H1 (cell line): Measurements from ENCODE around the gene DCAF15. TPM values are rescaled to one million over a fixed set of nuclear protein-coding genes. Genes with fewer than 3 reads are reported as not detected.

Source experiments
- CTCF ChIA-PET: fragments of 300-600 bp; sonication (Branson Sonifier 250); formaldehyde crosslinking; loops from one replicate; lab custom pipeline; 2021; ENCODE audit not compliant: partially characterized antibody; lab: Charles Lee
- POLR2A ChIA-PET: fragments of 300-600 bp; sonication (Branson Sonifier 250); formaldehyde crosslinking; loops from one replicate; lab custom pipeline; 2021; ENCODE audit warnings: inconsistent platforms; ENCODE audit not compliant: partially characterized antibody; lab: Charles Lee
- DNase-seq, 2 experiments: peaks; one replicate each; pipeline versions ENCODE4 v3.0.0 to v3.0.0-alpha.2; 2010 to 2022; ENCODE audit warnings: low spot score in 2 of 2, low read depth in 1 of 2, mixed read lengths in 1 of 2
- FAIRE-seq: peaks from 2 replicates; lab custom pipeline; 2011; peaks lifted over from hg19 to GRCh38; lab: Jason Lieb, UNC
- H2AFZ ChIP-seq: 2 replicates; pipeline ENCODE4 v1.8.1; 2012; ENCODE audit warnings: low read length, inconsistent platforms
- H2AK5ac ChIP-seq: 2 replicates; pipeline ENCODE4 v1.6.1; 2013; ENCODE audit warnings: low read depth, low read length
- H2BK120ac ChIP-seq: replicated peaks from 2 replicates; pipeline ENCODE3; 2013; ENCODE audit warnings: low read depth, low read length, inconsistent platforms
- H2BK12ac ChIP-seq: 2 replicates; pipeline ENCODE4 v1.6.1; 2013; ENCODE audit warnings: low read depth, low read length
- H2BK15ac ChIP-seq: 2 replicates; pipeline ENCODE4 v1.6.1; 2013; ENCODE audit warnings: low read length
- H2BK20ac ChIP-seq: 2 replicates; pipeline ENCODE4 v1.6.1; 2013; ENCODE audit warnings: low read length
- H2BK5ac ChIP-seq: 2 replicates; pipeline ENCODE4 v1.6.1; 2013; ENCODE audit warnings: low read depth, low read length
- H3K14ac ChIP-seq: 2 replicates; pipeline ENCODE4 v1.6.1; 2013; ENCODE audit warnings: inconsistent platforms; ENCODE audit not compliant: insufficient read length
- H3K18ac ChIP-seq: 2 replicates; pipeline ENCODE4 v1.6.1; 2013; ENCODE audit warnings: low read length; ENCODE audit errors: extremely low read depth
- H3K23ac ChIP-seq: 2 replicates; pipeline ENCODE4 v1.6.1; 2013; ENCODE audit warnings: inconsistent platforms; ENCODE audit not compliant: insufficient read length
- H3K23me2 ChIP-seq: 2 replicates; pipeline ENCODE4 v1.6.1; 2013; ENCODE audit warnings: low read depth, low read length
- H3K27ac ChIP-seq: 2 replicates; pipeline ENCODE4 v1.6.1; 2011; ENCODE audit warnings: low read depth, low read length, inconsistent platforms
- H3K27me3 ChIP-seq, 4 experiments: replicated peaks in 1 of 4; 1 replicate in 1 of 4; 2 replicates in 3 of 4; pipeline versions ENCODE4 v1.6.1 to v1.8.1; 2011 to 2013; ENCODE audit warnings: low read length in 3 of 4, mild to moderate bottlenecking in 3 of 4, inconsistent platforms in 2 of 4, mixed read lengths in 2 of 4, moderate library complexity in 1 of 4; ENCODE audit not compliant: control insufficient read depth in 3 of 4, insufficient read depth in 3 of 4; ENCODE audit errors: extremely low read depth in 1 of 4
- H3K36me3 ChIP-seq, 4 experiments: 2 replicates each; pipeline versions ENCODE4 v1.6.1 to v1.8.1; 2011 to 2013; ENCODE audit warnings: mild to moderate bottlenecking in 4 of 4, low read length in 3 of 4, moderate library complexity in 2 of 4, control low read depth in 1 of 4, inconsistent platforms in 1 of 4; ENCODE audit not compliant: insufficient read depth in 4 of 4, control insufficient read depth in 2 of 4
- H3K4ac ChIP-seq: replicated peaks from 2 replicates; pipeline ENCODE3; 2013; ENCODE audit warnings: low read length, low read depth, mixed read lengths, inconsistent platforms; ENCODE audit not compliant: insufficient read length
- H3K4me1 ChIP-seq, 4 experiments: replicated peaks in 1 of 4; 1 replicate in 1 of 4; 2 replicates in 3 of 4; pipeline versions ENCODE4 v1.6.1 to v1.8.1; 2011 to 2013; ENCODE audit warnings: low read length in 3 of 4, inconsistent platforms in 2 of 4, mixed read lengths in 1 of 4; ENCODE audit not compliant: insufficient read depth in 4 of 4, control insufficient read depth in 3 of 4
- H3K4me2 ChIP-seq, 2 experiments: 2 replicates each; pipeline versions ENCODE4 v1.6.1 to v1.8.1; 2011 to 2013; ENCODE audit warnings: low read depth in 2 of 2, low read length in 2 of 2, control low read depth in 1 of 2, inconsistent platforms in 1 of 2, mild to moderate bottlenecking in 1 of 2; ENCODE audit not compliant: insufficient read depth in 1 of 2
- H3K4me3 ChIP-seq, 4 experiments: fragments of 200-600, 300-600 bp in 1 of 4; sonication (generic), shearing (Covaris generic), sonication (Bioruptor Twin) in 1 of 4; 2 replicates each; pipeline versions ENCODE4 v1.5.1 to v1.8.1; 2011 to 2016; ENCODE audit warnings: low read length in 4 of 4, low read depth in 3 of 4, control low read depth in 2 of 4, inconsistent platforms in 2 of 4, mild to moderate bottlenecking in 2 of 4, mixed read lengths in 1 of 4, moderate library complexity in 1 of 4; ENCODE audit not compliant: insufficient read depth in 2 of 4; ENCODE audit errors: extremely low read depth in 1 of 4
- H3K56ac ChIP-seq: replicated peaks from 2 replicates; pipeline ENCODE3; 2013; ENCODE audit warnings: low read depth, mild to moderate bottlenecking, mixed read lengths, low read length, inconsistent platforms; ENCODE audit not compliant: insufficient read length
- H3K79me1 ChIP-seq: 2 replicates; pipeline ENCODE4 v1.6.1; 2013; ENCODE audit warnings: low read depth, low read length, control low read depth
- H3K79me2 ChIP-seq, 2 experiments: 2 replicates each; pipeline versions ENCODE4 v1.6.1 to v1.8.1; 2012 to 2013; ENCODE audit warnings: low read length in 2 of 2, mild to moderate bottlenecking in 2 of 2, inconsistent platforms in 1 of 2; ENCODE audit not compliant: insufficient read depth in 2 of 2, control insufficient read depth in 1 of 2
- H3K9ac ChIP-seq, 4 experiments: replicated peaks in 1 of 4; 1 replicate in 1 of 4; 2 replicates in 3 of 4; pipeline versions ENCODE4 v1.6.1 to v1.8.1; 2011 to 2013; ENCODE audit warnings: low read depth in 3 of 4, low read length in 3 of 4, control low read depth in 2 of 4, mild to moderate bottlenecking in 2 of 4, moderate library complexity in 2 of 4, inconsistent platforms in 1 of 4; ENCODE audit errors: extremely low read depth in 1 of 4
- H3K9me3 ChIP-seq, 2 experiments: 2 replicates each; pipeline versions ENCODE4 v1.6.1 to v1.8.1; 2012 to 2013; ENCODE audit warnings: mild to moderate bottlenecking in 2 of 2, moderate library complexity in 2 of 2, control low read depth in 1 of 2, inconsistent platforms in 1 of 2, low read depth in 1 of 2, low read length in 1 of 2, mixed read lengths in 1 of 2; ENCODE audit not compliant: insufficient read depth in 2 of 2
- H4K20me1 ChIP-seq, 2 experiments: replicated peaks in 1 of 2; 2 replicates each; pipeline versions ENCODE3 to v1.8.1; 2011 to 2013; ENCODE audit warnings: inconsistent platforms in 2 of 2, low read length in 2 of 2, mild to moderate bottlenecking in 1 of 2; ENCODE audit not compliant: insufficient read depth in 2 of 2, control insufficient read depth in 1 of 2
- H4K5ac ChIP-seq: 2 replicates; pipeline ENCODE4 v1.6.1; 2013; ENCODE audit warnings: low read length, low read depth, mixed read lengths, inconsistent platforms; ENCODE audit not compliant: insufficient read length
- H4K8ac ChIP-seq: 2 replicates; pipeline ENCODE4 v1.8.0; 2013; ENCODE audit warnings: mild to moderate bottlenecking, moderate library complexity, low read length, inconsistent platforms; ENCODE audit not compliant: insufficient read depth; ENCODE audit errors: extremely low read depth
- H4K91ac ChIP-seq: replicated peaks from 2 replicates; pipeline ENCODE3; 2013; ENCODE audit warnings: low read length, mixed read lengths, inconsistent platforms; ENCODE audit not compliant: insufficient read length
- CTCF ChIP-seq, 3 experiments: IDR thresholded peaks; 1 replicate in 2 of 3; 2 replicates in 1 of 3; pipeline versions ENCODE4 v1.5.1 to v1.6.1; 2011; ENCODE audit warnings: low read length in 3 of 3, mild to moderate bottlenecking in 3 of 3, inconsistent platforms in 2 of 3, low read depth in 1 of 3, moderate library complexity in 1 of 3; ENCODE audit not compliant: insufficient read depth in 1 of 3; ENCODE audit errors: control extremely low read depth in 1 of 3
- EZH2 ChIP-seq: fragments of 200-600 bp; sonication (generic); IDR thresholded peaks from 2 replicates; pipeline ENCODE4 v1.7.1; 2012; ENCODE audit warnings: low read depth, mild to moderate bottlenecking, moderate library complexity, low read length, inconsistent platforms; ENCODE audit not compliant: severe bottlenecking
- KDM4A ChIP-seq: IDR thresholded peaks from one replicate; pipeline ENCODE4 v1.7.1; 2012; ENCODE audit warnings: low read depth, mild to moderate bottlenecking, moderate library complexity, low read length, inconsistent platforms; ENCODE audit not compliant: severe bottlenecking
- PHF8 ChIP-seq: fragments of 200-600 bp; sonication (generic); conservative IDR thresholded peaks from 2 replicates; pipeline ENCODE4 v1.7.1; 2012; ENCODE audit warnings: low read depth, mild to moderate bottlenecking, inconsistent platforms, low read length, moderate library complexity
- SP4 ChIP-seq: IDR thresholded peaks from 2 replicates; pipeline ENCODE4 v1.6.1; 2012; ENCODE audit warnings: low read length, inconsistent platforms
- TEAD4 ChIP-seq: IDR thresholded peaks from 2 replicates; pipeline ENCODE4 v1.6.1; 2012; ENCODE audit warnings: low read depth, low read length, inconsistent platforms, mixed read lengths
- ZNF274 ChIP-seq: IDR thresholded peaks from 2 replicates; pipeline ENCODE4 v1.7.0; 2012; ENCODE audit warnings: low read length, borderline replicate concordance; ENCODE audit errors: extremely low read depth
- WGBS, 2 experiments: shearing (Covaris generic) in 1 of 2; methylation state at CpG; one replicate each; pipeline versions ENCODE4 v1.1.6 to v1.1.7; 2013 to 2015; ENCODE audit warnings: low lambda C conversion rate in 2 of 2, mixed read lengths in 2 of 2, inconsistent platforms in 1 of 2, low coverage in 1 of 2, missing lambda C conversion rate in 1 of 2; ENCODE audit not compliant: insufficient replicate concordance in 2 of 2, insufficient coverage in 1 of 2, insufficient read length in 1 of 2; ENCODE audit errors: extremely low coverage in 1 of 2, missing lambda C conversion rate in 1 of 2; 5-methylcytosine and 5-hydroxymethylcytosine counted together
- polyA plus RNA-seq, 7 experiments: library from polyadenylated mRNA; depleted of rRNA in 3 of 7; stranded (reverse) in 5 of 7; unstranded in 2 of 7; fragments of >200 nt in 5 of 7; fragments of 200-250 nt in 2 of 7; gene quantifications; 1 replicate in 5 of 7; 2 replicates in 1 of 7; 4 replicates in 1 of 7; pipeline versions ENCODE4 v1.2.1 to v1.2.3, GENCODE V29; 2011 to 2013; ENCODE audit warnings: missing spikeins in 2 of 7, mixed read lengths in 2 of 7
- total RNA-seq: library from RNA; stranded (reverse); fragmentation: NEBNext Ultra II Directional; extraction: Animal tissue kit (Norgen Biotek cat#: 25700); gene quantifications from 2 replicates; pipeline ENCODE4 v1.2.1, GENCODE V29; 2021

DCAF15 gene
- total and polyA plus RNA-seq, 2 of the 8 experiments (the other 6 are each of a cell fraction or from before 2014, with no cell fraction given): 68.7 to 80.8 TPM

- H2BK20ac ChIP-seq: no peak overlapping the region
- H4K8ac ChIP-seq: peak overlapping the region; percentile 81
- H2AFZ ChIP-seq: no peak overlapping the region
- peak overlapping the region; percentile 56; the same call in 1 of the 2 replicates for H3K27ac ChIP-seq
- no peaks in the 10 kb centered on the region for H4K20me1 ChIP-seq
- peak overlapping the region; percentile 48 for H4K5ac ChIP-seq
- CTCF ChIA-PET: interaction anchor here (0.5 to 10.3 kb wide), 19 partner anchors 8 to 503 kb away, joined by 3 to 77 read pairs (median 4); partner anchors contain the start of gene IL27RA
- H3K79me2 ChIP-seq: no peaks in the 10 kb centered on the region
- H3K27me3 ChIP-seq: no peaks in the 10 kb centered on the region
- no peak overlapping the region for H3K14ac ChIP-seq
- H3K23me2 ChIP-seq: peaks cover 2% of the 10 kb centered on the region; the same call in 1 of the 2 replicates
- H2BK5ac ChIP-seq: peak overlapping the region; percentile 81; the same call in 1 of the 2 replicates
- H3K9me3 ChIP-seq: no peaks in the 10 kb centered on the region
- H3K79me1 ChIP-seq: no peaks in the 10 kb centered on the region
- H2AK5ac ChIP-seq: 0 out of 2 replicates have a peak overlapping the region, but pooled peaks have one; percentile 86
- H3K18ac ChIP-seq: peak overlapping the region; percentile 83
- peak overlapping the region; percentile 88; the same call in 1 of the 2 replicates for H2BK15ac ChIP-seq
- peak overlapping the region; percentile 95 for H4K91ac ChIP-seq
- peak overlapping the region; percentile 42 to 70 (median 44) for H3K4me3 ChIP-seq
- no peak overlapping the region for H2BK12ac ChIP-seq
- H3K4ac ChIP-seq: no peak overlapping the region
- POLR2A ChIA-PET: interaction anchor here (0.8 to 4.3 kb wide), 19 partner anchors 8 to 98 kb away, joined by 3 to 34 read pairs (median 5); partner anchors contain the start of genes DCAF15, PODNL1 and RFX1
- H3K56ac ChIP-seq: peak overlapping the region; percentile 4
- no peak overlapping the region for H3K23ac ChIP-seq
- H3K9ac ChIP-seq: peak overlapping the region in 3 of 4 experiments; percentile 31 to 51 (median 50); a peak in 4 of 7 replicates
- DNase-seq (peak; percentile 94 to 98), FAIRE-seq (peak; percentile 39)
- WGBS, 2 experiments: 4% methylated on average over 34 of the region's 74 CpGs; no CpG with 5 or more reads in 1 of the 2 experiments
- peaks cover 0 to 7% (median 0%) of the 10 kb centered on the region in 4 experiments; a peak in 1 of 8 replicates for H3K36me3 ChIP-seq
- H2BK120ac ChIP-seq: no peak overlapping the region
- H3K4me2 ChIP-seq: peak overlapping the region; percentile 63 to 67
- peaks cover 0 to 18% (median 10%) of the 10 kb centered on the region in 4 experiments; a peak in 4 of 7 replicates for H3K4me1 ChIP-seq
- peak; percentile 39 for TF ChIP-seq KDM4A
- TF ChIP-seq TEAD4: no peak
- TF ChIP-seq ZNF274: no peak
- peak; percentile 53 for TF ChIP-seq PHF8
- no peak for TF ChIP-seq EZH2
- TF ChIP-seq CTCF (IDR thresholded peaks at IDR 0.05; ENCODE audit: control extremely low read depth in 1 of 3, insufficient read depth in 1 of 3, low read depth in 1 of 3, low read length in 3 of 3): 0 out of 4 replicates have a peak, but pooled peaks of 1 of the 3 experiments have one; percentile 3
- 0 out of 2 replicates have a peak, but pooled peaks have one; percentile 47 for TF ChIP-seq SP4
These were observed 26.3 kb downstream of the DCAF15 start for GRCh38 chr19:13978351-13979243.
